Duodenal mucosa (tissue), 2 donors: ENCODE data around the gene C1orf198.

Experiments
- H3K27ac ChIP-seq: one replicate; pipeline ENCODE4 v1.7.0; 2013; ENCODE audit warnings: low read depth, low read length
- H3K27me3 ChIP-seq, 2 donors: one replicate each; pipeline ENCODE4 v1.7.0; 2013; ENCODE audit warnings: low read length in 2 of 2, control low read depth in 1 of 2; ENCODE audit not compliant: insufficient read depth in 2 of 2, control insufficient read depth in 1 of 2
- H3K36me3 ChIP-seq, 2 donors: one replicate each; pipeline ENCODE4 v1.7.0; 2013; ENCODE audit warnings: low read length in 2 of 2, control low read depth in 1 of 2; ENCODE audit not compliant: insufficient read depth in 2 of 2, control insufficient read depth in 1 of 2
- H3K4me1 ChIP-seq, 2 donors: one replicate each; pipeline ENCODE4 v1.7.0; 2013; ENCODE audit warnings: low read length in 2 of 2, control low read depth in 1 of 2; ENCODE audit not compliant: insufficient read depth in 2 of 2, control insufficient read depth in 1 of 2
- H3K4me3 ChIP-seq, 2 donors: one replicate each; pipeline ENCODE4 v1.7.0; 2013; ENCODE audit warnings: low read length in 2 of 2, low read depth in 1 of 2
- H3K9ac ChIP-seq, 2 donors: one replicate each; pipeline ENCODE4 v1.7.0; 2013; ENCODE audit warnings: low read length in 2 of 2, low read depth in 1 of 2
- H3K9me3 ChIP-seq, 2 donors: one replicate each; pipeline ENCODE4 v1.7.0; 2013; ENCODE audit warnings: low read length in 2 of 2, control low read depth in 1 of 2; ENCODE audit not compliant: control insufficient read depth in 1 of 2

C1orf198 gene

DNA sequence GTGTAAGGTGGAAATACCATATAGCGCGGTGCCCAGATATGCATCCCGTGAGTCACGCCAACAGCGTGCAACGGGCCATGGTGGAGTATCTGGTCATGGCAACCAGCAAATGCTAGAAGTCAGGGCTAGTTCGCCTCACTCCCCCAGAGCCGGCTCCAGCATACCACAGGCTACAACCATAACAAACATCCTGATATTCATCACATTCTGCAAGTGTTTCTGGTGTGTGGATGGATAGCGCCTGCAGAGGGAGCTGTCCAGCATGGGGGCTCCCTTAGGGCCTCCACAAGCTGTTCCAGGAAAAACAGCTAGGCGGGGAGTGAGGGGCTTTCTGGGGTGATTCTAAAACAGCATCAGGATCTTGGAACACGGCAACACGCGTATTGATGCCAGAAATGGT, 6.8 kb downstream of the C1orf198 start:
- H3K27ac ChIP-seq, result no peak overlapping the region
- no peaks in the 10 kb centered on the region for H3K9me3 ChIP-seq
- H3K9ac ChIP-seq, result no peak overlapping the region
- no peaks in the 10 kb centered on the region for H3K36me3 ChIP-seq
- peaks cover 7 to 24% of the 10 kb centered on the region in 2 donors for H3K4me1 ChIP-seq
- no peak overlapping the region for H3K4me3 ChIP-seq
- no peaks in the 10 kb centered on the region for H3K27me3 ChIP-seq

DNA sequence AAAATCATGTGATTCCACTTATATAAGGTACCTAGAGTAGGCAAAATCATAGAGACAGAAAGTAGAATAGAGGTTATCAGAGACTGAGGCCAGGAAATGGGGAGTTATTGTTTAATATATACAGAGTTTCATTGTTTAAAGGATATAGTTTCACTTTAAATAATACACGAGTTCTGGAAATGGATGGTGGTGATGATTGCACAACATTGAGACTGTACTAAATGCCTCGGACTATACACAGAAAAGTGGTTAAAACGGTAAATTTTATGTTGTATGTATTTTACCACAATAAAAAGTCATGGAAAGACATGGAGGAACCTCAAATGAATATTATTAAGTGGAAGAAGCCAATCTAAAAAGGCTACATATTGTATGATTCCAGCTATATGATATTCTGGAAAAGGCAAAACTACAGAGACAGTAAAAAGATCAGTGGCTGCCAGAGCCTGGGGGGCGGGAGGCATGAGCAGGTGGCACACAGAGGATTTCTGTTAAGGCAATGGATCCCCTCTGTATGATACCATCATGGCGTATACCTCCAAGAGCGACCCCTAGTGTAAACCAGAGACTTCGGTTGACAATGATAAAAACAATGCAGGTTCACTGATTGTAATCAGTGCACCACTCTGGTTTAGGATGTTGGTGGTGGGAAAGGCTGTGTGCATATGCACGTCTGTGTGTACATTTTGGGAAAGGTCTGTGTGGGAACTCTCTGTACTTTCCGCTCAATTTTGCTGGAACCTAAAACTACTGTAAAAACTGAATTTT, 7.5 kb downstream of the C1orf198 start:
- no peaks in the 10 kb centered on the region for H3K36me3 ChIP-seq
- no peak overlapping the region for H3K9ac ChIP-seq
- H3K27me3 ChIP-seq, result no peaks in the 10 kb centered on the region
- peaks cover 6 to 18% of the 10 kb centered on the region in 2 donors for H3K4me1 ChIP-seq
- no peaks in the 10 kb centered on the region for H3K9me3 ChIP-seq
- H3K4me3 ChIP-seq, result no peak overlapping the region
- H3K27ac ChIP-seq, result no peak overlapping the region

DNA sequence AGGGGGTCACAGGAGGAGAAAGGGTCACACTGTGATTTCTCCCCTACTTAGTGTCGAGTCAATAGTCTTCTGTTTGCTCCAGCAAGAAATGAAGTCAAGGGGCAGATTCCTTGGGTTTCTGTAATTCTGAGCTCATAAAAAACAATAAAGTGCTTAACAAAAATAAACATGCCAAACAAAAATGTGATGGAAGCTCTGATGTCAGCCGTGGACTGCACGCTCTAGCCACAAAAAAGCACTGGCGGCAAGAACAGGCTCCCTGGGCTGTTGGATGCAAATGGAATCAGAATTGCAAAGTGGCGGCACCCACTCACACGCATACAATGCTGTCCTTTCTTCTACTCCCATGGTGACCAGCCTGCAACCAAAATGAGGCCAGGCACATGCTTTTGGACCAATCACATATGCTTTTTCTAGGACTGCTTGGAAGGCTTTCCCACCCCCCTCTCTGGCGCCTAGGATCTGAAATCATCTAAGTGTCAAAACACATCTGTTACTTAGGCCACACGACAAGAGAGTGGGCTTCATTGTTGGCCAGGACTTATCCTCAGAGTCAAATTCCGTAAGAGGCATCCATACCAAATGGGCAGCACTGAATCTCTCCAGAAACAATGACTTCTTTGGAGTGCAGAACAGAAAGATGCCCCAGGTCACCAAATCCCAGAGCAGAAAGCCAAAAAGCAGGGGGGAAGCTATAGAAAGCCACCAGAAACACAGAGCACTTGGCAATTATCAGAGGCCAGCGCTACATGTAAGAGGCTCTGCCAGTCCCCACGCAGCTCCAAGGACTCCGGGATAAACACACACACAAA, 9.2 kb downstream of the C1orf198 start:
- Histone ChIP-seq H3K4me1 (peaks cover under 1 to 16% of the 10 kb centered on the region in 2 donors), H3K36me3 (peaks cover 0 to 6% of the 10 kb centered on the region in 2 donors), H3K9me3 (no peaks in the 10 kb centered on the region), H3K9ac (no peak overlapping the region), H3K27ac (no peak overlapping the region), H3K4me3 (no peak overlapping the region), H3K27me3 (no peaks in the 10 kb centered on the region)

DNA sequence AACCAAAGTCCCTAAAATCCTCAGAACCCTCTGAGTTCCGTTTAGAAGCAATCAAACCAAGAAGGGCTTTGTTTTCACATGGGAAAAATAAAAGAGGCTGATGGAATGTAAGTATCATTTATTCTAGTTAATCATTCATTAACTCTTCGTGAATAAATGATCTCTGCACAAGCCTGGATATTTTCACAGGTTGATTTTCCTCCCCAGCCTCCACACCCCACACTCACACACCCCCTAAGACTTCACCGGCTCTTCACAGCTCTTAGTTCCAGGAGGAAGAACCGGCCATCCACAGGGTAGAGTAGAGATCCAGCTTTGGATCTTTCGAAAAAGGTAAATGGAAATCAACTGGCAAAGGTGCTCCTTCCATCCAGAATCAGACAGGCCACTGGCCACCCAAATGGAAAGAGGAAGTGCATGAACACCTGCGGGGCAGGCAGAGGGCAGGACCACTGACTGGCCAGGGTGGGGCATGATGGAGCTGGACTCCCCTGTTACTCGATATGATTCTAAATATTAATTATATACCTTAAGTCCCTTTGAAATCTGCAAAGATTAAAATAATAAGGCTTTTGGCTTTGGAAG, 10.0 kb downstream of the C1orf198 start:
- Histone ChIP-seq H3K9me3 (no peaks in the 10 kb centered on the region), H3K36me3 (peaks cover 0 to 10% of the 10 kb centered on the region in 2 donors), H3K4me3 (no peak overlapping the region), H3K27ac (no peak overlapping the region), H3K4me1 (peaks cover 0 to 13% of the 10 kb centered on the region in 2 donors), H3K27me3 (no peaks in the 10 kb centered on the region), H3K9ac (no peak overlapping the region)

DNA sequence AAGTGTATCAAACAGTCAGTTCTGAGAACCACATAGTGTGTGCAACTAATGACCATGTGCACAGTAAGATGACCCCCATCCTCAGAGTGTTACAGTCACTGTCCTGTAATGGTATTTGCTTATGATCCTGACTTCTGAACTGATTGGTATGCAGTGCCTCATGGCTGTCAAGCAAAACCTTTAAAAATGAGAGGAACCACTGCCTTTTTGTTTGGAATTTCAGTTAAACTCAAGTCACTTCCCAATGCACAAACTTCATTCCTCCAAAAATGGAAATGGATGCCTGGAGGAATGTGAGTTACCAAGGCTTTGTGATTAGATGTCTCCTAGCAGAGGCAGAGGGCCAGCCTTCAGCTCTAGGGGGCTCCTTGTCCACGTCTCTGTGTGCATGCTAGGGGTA, 10.5 kb downstream of the C1orf198 start:
- no peak overlapping the region for H3K27ac ChIP-seq
- H3K27me3 ChIP-seq, result no peaks in the 10 kb centered on the region
- peaks cover 0 to 8% of the 10 kb centered on the region in 2 donors for H3K4me1 ChIP-seq
- peaks cover 0 to 3% of the 10 kb centered on the region in 2 donors for H3K9me3 ChIP-seq
- H3K4me3 ChIP-seq, result no peak overlapping the region
- H3K9ac ChIP-seq, result no peak overlapping the region
- peaks cover 0 to 15% of the 10 kb centered on the region in 2 donors for H3K36me3 ChIP-seq

DNA sequence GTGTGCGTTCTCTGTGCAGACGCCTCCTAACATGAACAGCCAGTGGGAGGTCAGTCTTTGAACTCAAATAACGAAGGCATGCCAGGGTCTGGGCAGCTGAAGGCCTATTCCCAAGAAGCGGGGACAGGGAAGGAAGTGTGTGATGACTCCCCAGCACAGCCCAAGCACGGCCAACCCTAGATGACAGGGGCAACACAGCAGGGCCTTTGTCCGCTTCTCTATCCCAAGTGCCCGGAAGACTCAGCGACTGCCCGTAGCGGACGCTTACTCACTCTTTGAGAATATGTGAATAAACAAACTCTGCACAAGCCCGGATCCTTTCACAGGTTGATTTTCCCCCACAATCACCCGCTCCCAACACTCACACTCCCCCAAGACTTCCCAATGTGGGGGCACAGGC, 11.2 kb downstream of the C1orf198 start:
- Histone ChIP-seq H3K4me3 (no peak overlapping the region), H3K9me3 (peaks cover 0 to 3% of the 10 kb centered on the region in 2 donors), H3K9ac (no peak overlapping the region), H3K36me3 (peaks cover 0 to 18% of the 10 kb centered on the region in 2 donors), H3K4me1 (peaks cover 0 to 7% of the 10 kb centered on the region in 2 donors), H3K27me3 (no peaks in the 10 kb centered on the region), H3K27ac (no peak overlapping the region)

DNA sequence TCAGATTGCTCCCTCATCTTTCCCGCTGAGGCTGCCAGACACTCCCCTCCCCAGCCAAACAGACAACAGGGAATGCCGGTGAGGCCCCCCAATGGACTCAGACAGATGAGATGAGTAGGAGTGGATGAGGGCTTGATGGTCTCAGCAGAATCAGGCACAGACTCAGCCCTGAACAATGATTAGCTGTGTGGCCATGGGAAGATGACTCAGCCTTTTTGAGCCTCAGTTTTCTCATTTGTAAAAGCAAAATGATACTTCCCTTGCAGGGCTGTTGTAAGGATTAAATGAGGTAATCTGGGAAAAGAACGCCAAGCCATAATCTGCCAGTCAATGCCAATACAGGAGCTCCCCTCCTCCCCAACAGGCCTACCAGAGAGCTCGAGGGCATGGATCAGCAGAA, 12.4 kb downstream of the C1orf198 start:
- no peak overlapping the region for H3K4me3 ChIP-seq
- no peaks in the 10 kb centered on the region for H3K27me3 ChIP-seq
- peaks cover 0 to 18% of the 10 kb centered on the region in 2 donors for H3K36me3 ChIP-seq
- peaks cover 0 to 3% of the 10 kb centered on the region in 2 donors for H3K9me3 ChIP-seq
- H3K4me1 ChIP-seq, result peaks cover 0 to 7% of the 10 kb centered on the region in 2 donors
- H3K9ac ChIP-seq, result no peak overlapping the region
- H3K27ac ChIP-seq, result no peak overlapping the region

DNA sequence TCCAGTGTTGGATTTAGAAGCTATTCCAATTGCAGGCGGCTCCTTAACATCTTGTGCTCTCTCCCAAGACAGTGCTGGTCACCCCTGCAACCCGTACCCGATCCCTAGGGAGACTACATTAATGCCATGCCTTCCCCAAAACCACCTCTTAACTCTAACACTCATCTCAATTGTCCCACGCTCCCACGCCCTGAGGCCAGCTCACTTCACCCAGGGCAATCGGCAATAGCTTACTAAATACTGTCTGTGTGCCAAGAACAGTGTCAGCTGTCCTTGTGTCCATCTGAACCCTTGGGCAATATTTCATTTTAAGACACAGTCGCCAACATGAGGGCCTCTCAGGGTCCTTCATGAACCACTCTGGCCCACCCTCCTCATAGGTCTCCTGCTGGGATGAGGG, 13.9 kb downstream of the C1orf198 start:
- Histone ChIP-seq H3K9me3 (peaks cover 0 to 3% of the 10 kb centered on the region in 2 donors), H3K27ac (no peak overlapping the region), H3K27me3 (no peaks in the 10 kb centered on the region), H3K4me3 (no peak overlapping the region), H3K36me3 (peaks cover 0 to 18% of the 10 kb centered on the region in 2 donors), H3K4me1 (peaks cover under 1 to 6% of the 10 kb centered on the region in 2 donors), H3K9ac (no peak overlapping the region)

DNA sequence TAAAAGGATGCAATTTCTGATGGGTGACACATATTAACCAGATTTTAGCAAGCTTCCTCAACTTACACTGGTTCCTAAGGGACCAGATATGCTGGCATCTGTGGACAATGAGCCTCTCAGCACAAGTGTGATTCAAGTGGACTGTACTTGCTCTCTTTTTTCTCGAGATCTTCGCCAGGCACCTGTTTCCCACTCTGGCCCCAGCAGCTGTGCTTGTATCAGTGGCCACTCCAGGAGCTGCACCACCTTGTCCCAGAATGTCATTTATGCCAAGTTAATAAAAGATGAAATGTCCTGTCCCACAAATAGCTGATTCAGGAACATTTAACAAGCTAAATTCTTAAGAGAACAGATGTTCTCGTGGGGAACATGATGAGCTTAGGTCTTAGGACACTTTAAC, 14.6 kb downstream of the C1orf198 start:
- no peak overlapping the region for H3K9ac ChIP-seq
- no peak overlapping the region for H3K27ac ChIP-seq
- no peak overlapping the region for H3K4me3 ChIP-seq
- H3K4me1 ChIP-seq, result peaks cover 3 to 7% of the 10 kb centered on the region in 2 donors
- H3K27me3 ChIP-seq, result no peaks in the 10 kb centered on the region
- H3K36me3 ChIP-seq, result peaks cover 0 to 18% of the 10 kb centered on the region in 2 donors
- H3K9me3 ChIP-seq, result peaks cover 0 to 3% of the 10 kb centered on the region in 2 donors

DNA sequence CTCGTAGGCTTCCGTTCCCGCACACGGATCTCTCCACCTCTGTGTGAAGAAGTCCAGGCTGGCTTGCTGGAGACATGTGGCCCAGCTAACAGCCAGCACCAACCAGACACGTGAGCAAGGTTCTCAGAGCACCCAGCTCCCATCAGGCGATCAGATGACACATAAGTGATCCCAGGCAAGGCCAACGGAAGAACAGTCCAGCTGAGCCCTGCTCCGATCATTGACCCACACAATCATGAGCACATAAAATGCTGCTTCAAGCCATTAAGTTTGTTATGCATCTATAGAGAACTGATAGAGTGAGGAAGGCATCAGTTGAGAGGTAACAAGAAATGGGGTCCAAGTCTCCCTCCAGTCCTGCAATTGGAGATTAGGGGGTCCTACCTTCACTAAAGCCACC, 15.4 kb downstream of the C1orf198 start:
- Histone ChIP-seq H3K27ac (no peak overlapping the region), H3K36me3 (peaks cover 0 to 18% of the 10 kb centered on the region in 2 donors), H3K4me1 (peaks cover 3 to 8% of the 10 kb centered on the region in 2 donors), H3K9me3 (peaks cover 0 to 3% of the 10 kb centered on the region in 2 donors), H3K9ac (no peak overlapping the region), H3K27me3 (no peaks in the 10 kb centered on the region), H3K4me3 (no peak overlapping the region)
